Lower leg skin (tissue), 3 donors: ENCODE measurements around the gene SEPTIN7.

ENCODE experiments used
- CTCF ChIP-seq, 3 donors: fragments of 450-650 bp; IDR thresholded peaks; one replicate each; pipeline ENCODE4 v1.5.1; 2016; ENCODE audit warnings: antibody characterized with exemption in 3 of 3, mild to moderate bottlenecking in 3 of 3, moderate library complexity in 2 of 3
- POLR2A ChIP-seq, 2 donors: fragments of 450-650 bp; IDR thresholded peaks; one replicate each; pipeline ENCODE4 v1.6.1; 2016 to 2017; ENCODE audit warnings: antibody characterized with exemption in 2 of 2, mild to moderate bottlenecking in 1 of 2, moderate library complexity in 1 of 2

DNA sequence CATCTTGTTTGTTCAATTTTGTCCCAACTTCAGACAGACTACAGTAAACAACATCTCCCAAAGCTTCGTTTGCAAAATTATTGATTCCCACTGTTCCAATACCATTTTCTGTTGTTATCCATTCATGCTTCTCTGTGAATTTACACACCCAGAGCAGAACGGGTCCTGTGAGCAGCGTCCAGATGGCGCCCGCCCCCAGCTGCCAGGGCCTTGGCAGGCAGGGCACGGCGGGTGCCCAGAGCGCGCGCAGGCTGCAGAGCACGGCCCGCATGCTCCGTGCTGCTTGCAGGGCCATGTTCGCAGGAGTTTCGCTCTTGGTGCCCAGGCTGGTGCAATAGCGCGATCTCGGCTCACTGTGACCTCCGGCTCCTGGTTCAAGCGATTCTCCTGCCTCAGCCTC, 32.5 kb upstream of the SEPTIN7 start:
- no peak for TF ChIP-seq CTCF (IDR thresholded peaks at IDR 0.05)
- no peak for TF ChIP-seq POLR2A (IDR thresholded peaks at IDR 0.05)
